ENCODE data around the gene ELAPOR2. TPM values are rescaled to one million over a fixed set of nuclear protein-coding genes. Genes with fewer than 3 reads are reported as not detected.
"Not testable (repeated sequence)": the region's sequence is repeated elsewhere in the genome, so short reads cannot be mapped to it uniquely, and the experiment has no call there.

ELAPOR2 gene
- total and polyA plus RNA-seq, 2 donors (not counting 1 experiment from before 2014, with no cell fraction given): 7.0 to 8.3 TPM

GRCh38 chr7:87046456-87046855, 13.0 kb downstream of the ELAPOR2 start:
- no peak overlapping the region for H3K4me3 ChIP-seq (ENCODE audit: control extremely low read depth in 1 of 5, extremely low read depth in 1 of 5, insufficient read depth in 1 of 5, low read depth in 2 of 5, low read length in 4 of 5)
- ATAC-seq (ENCODE audit: low read depth): no peak
- H3K36me3 ChIP-seq (replicated peaks in 1 of 2; ENCODE audit: control extremely low read depth in 1 of 2, control insufficient read depth in 1 of 2, extremely low read depth in 1 of 2, insufficient read depth in 2 of 2, low read length in 1 of 2): no peaks in the 10 kb centered on the region
- TF ChIP-seq CTCF (IDR thresholded peaks at IDR 0.05) (no peak), EZH2 (IDR thresholded peaks at IDR 0.05; ENCODE audit: borderline replicate concordance, insufficient read depth, low read depth, low read length, poor library complexity, severe bottlenecking) (no peak)
- H3K9ac ChIP-seq (ENCODE audit: low read length): no peak overlapping the region
- Mint-ChIP-seq H3K4me3 (no peak overlapping the region), H3K27ac (no peak overlapping the region), H3K27me3 (no peaks in the 10 kb centered on the region), H3K4me1 (no peaks in the 10 kb centered on the region), H3K9me3 (ENCODE audit: insufficient read depth) (no peaks in the 10 kb centered on the region)
- no peak overlapping the region for H3K27ac ChIP-seq (ENCODE audit: low read length in 2 of 2)
- ChIA-PET CTCF (no interaction called here), POLR2A (interaction anchor here (1.4 kb wide), 1 partner anchor 12 kb away, joined by 3 read pairs; no protein-coding TSS in a partner anchor)
- no peaks in the 10 kb centered on the region for H3K79me2 ChIP-seq (ENCODE audit: control insufficient read depth, insufficient read depth, low read length)
- WGBS (ENCODE audit: insufficient coverage): no CpG with 5 or more reads among the region's 5 CpGs
- no peaks in the 10 kb centered on the region for H3K4me1 ChIP-seq (ENCODE audit: control insufficient read depth in 2 of 2, insufficient read depth in 2 of 2, low read length in 2 of 2)
- H3K4me2 ChIP-seq (replicated peaks; ENCODE audit: low read depth, low read length, poor library complexity, severe bottlenecking): no peak overlapping the region
- no peaks in the 10 kb centered on the region for H3K9me3 ChIP-seq (ENCODE audit: control extremely low read depth in 1 of 3, control insufficient read depth in 2 of 3, insufficient read depth in 1 of 3, low read length in 2 of 3)
- H4K20me1 ChIP-seq (ENCODE audit: control insufficient read depth, insufficient read depth, low read length, poor library complexity, severe bottlenecking): no peaks in the 10 kb centered on the region
- H2AFZ ChIP-seq (ENCODE audit: insufficient read depth, low read depth, low read length, poor library complexity, severe bottlenecking): no peak overlapping the region
- intact Hi-C loops (cut with micrococcal nuclease): no loop called here
- no peaks in the 10 kb centered on the region for H3K27me3 ChIP-seq (replicated peaks in 1 of 4; ENCODE audit: control extremely low read depth in 1 of 4, control insufficient read depth in 3 of 4, insufficient read depth in 4 of 4, low read length in 3 of 4)
- DNase-seq: no peak

GRCh38 chr7:87044713-87045112, 14.7 kb downstream of the ELAPOR2 start:
- CTCF ChIA-PET; H3K4me3 ChIP-seq (ENCODE audit: control extremely low read depth in 1 of 5, extremely low read depth in 1 of 5, insufficient read depth in 1 of 5, low read depth in 2 of 5, low read length in 4 of 5); H3K4me1 Mint-ChIP-seq; H3K27me3 Mint-ChIP-seq; H3K4me1 ChIP-seq (ENCODE audit: control insufficient read depth in 2 of 2, insufficient read depth in 2 of 2, low read length in 2 of 2); H2AFZ ChIP-seq (ENCODE audit: insufficient read depth, low read depth, low read length, poor library complexity, severe bottlenecking); ATAC-seq (ENCODE audit: low read depth); H3K9ac ChIP-seq (ENCODE audit: low read length); H3K4me3 Mint-ChIP-seq; H3K36me3 ChIP-seq (replicated peaks in 1 of 2; ENCODE audit: control extremely low read depth in 1 of 2, control insufficient read depth in 1 of 2, extremely low read depth in 1 of 2, insufficient read depth in 2 of 2, low read length in 1 of 2); H3K27ac Mint-ChIP-seq; H3K27ac ChIP-seq (ENCODE audit: low read length in 2 of 2); H3K9me3 ChIP-seq (ENCODE audit: control extremely low read depth in 1 of 3, control insufficient read depth in 2 of 3, insufficient read depth in 1 of 3, low read length in 2 of 3); DNase-seq; H3K9me3 Mint-ChIP-seq (ENCODE audit: insufficient read depth); POLR2A ChIA-PET; H3K4me2 ChIP-seq (replicated peaks; ENCODE audit: low read depth, low read length, poor library complexity, severe bottlenecking); H3K27me3 ChIP-seq (replicated peaks in 1 of 4; ENCODE audit: control extremely low read depth in 1 of 4, control insufficient read depth in 3 of 4, insufficient read depth in 4 of 4, low read length in 3 of 4); H4K20me1 ChIP-seq (ENCODE audit: control insufficient read depth, insufficient read depth, low read length, poor library complexity, severe bottlenecking); intact Hi-C loops (cut with micrococcal nuclease); H3K79me2 ChIP-seq (ENCODE audit: control insufficient read depth, insufficient read depth, low read length): not testable (repeated sequence)
- no CpG with 5 or more reads among the region's 2 CpGs for WGBS (ENCODE audit: insufficient coverage)

GRCh38 chr7:87041586-87041985, 17.9 kb downstream of the ELAPOR2 start:
- H3K4me3 ChIP-seq (ENCODE audit: control extremely low read depth in 1 of 5, extremely low read depth in 1 of 5, insufficient read depth in 1 of 5, low read depth in 2 of 5, low read length in 4 of 5); H3K4me3 Mint-ChIP-seq; ATAC-seq (ENCODE audit: low read depth); H2AFZ ChIP-seq (ENCODE audit: insufficient read depth, low read depth, low read length, poor library complexity, severe bottlenecking); H3K4me1 Mint-ChIP-seq; H4K20me1 ChIP-seq (ENCODE audit: control insufficient read depth, insufficient read depth, low read length, poor library complexity, severe bottlenecking); H3K9me3 ChIP-seq (ENCODE audit: control extremely low read depth in 1 of 3, control insufficient read depth in 2 of 3, insufficient read depth in 1 of 3, low read length in 2 of 3); H3K9me3 Mint-ChIP-seq (ENCODE audit: insufficient read depth); H3K4me2 ChIP-seq (replicated peaks; ENCODE audit: low read depth, low read length, poor library complexity, severe bottlenecking); H3K27ac ChIP-seq (ENCODE audit: low read length in 2 of 2); POLR2A ChIA-PET; intact Hi-C loops (cut with micrococcal nuclease); H3K9ac ChIP-seq (ENCODE audit: low read length); CTCF ChIA-PET; H3K4me1 ChIP-seq (ENCODE audit: control insufficient read depth in 2 of 2, insufficient read depth in 2 of 2, low read length in 2 of 2); H3K36me3 ChIP-seq (replicated peaks in 1 of 2; ENCODE audit: control extremely low read depth in 1 of 2, control insufficient read depth in 1 of 2, extremely low read depth in 1 of 2, insufficient read depth in 2 of 2, low read length in 1 of 2); H3K27ac Mint-ChIP-seq; H3K27me3 Mint-ChIP-seq; DNase-seq; H3K79me2 ChIP-seq (ENCODE audit: control insufficient read depth, insufficient read depth, low read length); H3K27me3 ChIP-seq (replicated peaks in 1 of 4; ENCODE audit: control extremely low read depth in 1 of 4, control insufficient read depth in 3 of 4, insufficient read depth in 4 of 4, low read length in 3 of 4): not testable (repeated sequence)
- no CpG with 5 or more reads among the region's 5 CpGs for WGBS (ENCODE audit: insufficient coverage)
